ENCODE data around the gene CENPE.
A peak's percentile ranks its signal among the peaks of the same experiment; 100 is the strongest.

DNA sequence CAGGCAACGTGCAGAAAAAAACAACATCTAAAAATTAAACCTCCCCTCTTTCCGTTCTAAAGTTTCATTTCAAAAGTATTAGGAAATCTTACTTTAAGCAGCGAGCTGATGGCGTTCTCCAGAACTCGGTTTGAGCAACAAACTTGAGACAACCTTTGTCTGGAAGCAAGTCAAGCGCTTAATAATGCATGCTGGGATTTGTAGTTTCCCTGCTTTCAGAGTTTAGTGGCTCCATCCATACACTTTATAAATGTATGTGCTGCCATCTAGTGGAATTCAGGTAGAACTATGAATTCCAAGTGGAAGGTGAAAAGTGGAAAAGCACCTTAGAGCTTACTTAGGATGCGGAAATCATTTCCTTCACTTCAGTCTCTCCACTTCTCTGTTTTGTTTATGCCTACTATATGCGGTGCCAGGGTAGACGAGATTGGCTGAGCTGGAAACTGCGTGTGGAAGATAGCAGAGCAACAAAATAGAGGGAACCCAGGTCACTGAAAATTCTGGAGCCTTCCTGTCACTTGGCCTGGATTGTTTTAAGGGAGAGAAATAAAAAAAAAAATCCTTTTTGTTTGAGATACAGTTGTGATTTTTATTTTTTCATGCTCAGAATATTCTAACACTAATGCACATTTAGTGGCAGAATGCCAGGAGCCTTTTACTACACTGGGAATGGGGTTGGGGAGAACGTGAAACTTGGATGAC, 98.3 kb downstream of the CENPE start, which contains the start of gene BDH2:
- TF ChIP-seq POLR2A (IDR thresholded peaks at IDR 0.05), result no peak
- TF ChIP-seq, protein P1, sequence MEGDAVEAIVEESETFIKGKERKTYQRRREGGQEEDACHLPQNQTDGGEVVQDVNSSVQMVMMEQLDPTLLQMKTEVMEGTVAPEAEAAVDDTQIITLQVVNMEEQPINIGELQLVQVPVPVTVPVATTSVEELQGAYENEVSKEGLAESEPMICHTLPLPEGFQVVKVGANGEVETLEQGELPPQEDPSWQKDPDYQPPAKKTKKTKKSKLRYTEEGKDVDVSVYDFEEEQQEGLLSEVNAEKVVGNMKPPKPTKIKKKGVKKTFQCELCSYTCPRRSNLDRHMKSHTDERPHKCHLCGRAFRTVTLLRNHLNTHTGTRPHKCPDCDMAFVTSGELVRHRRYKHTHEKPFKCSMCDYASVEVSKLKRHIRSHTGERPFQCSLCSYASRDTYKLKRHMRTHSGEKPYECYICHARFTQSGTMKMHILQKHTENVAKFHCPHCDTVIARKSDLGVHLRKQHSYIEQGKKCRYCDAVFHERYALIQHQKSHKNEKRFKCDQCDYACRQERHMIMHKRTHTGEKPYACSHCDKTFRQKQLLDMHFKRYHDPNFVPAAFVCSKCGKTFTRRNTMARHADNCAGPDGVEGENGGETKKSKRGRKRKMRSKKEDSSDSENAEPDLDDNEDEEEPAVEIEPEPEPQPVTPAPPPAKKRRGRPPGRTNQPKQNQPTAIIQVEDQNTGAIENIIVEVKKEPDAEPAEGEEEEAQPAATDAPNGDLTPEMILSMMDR (IDR thresholded peaks at IDR 0.05), result peak; percentile 73 to 91 (median 78)
